Measurements from ENCODE around the gene ZBTB16.

Gene ZBTB16

GRCh38 chr11:114233755-114234154 is 174.2 kb downstream of the ZBTB16 start:
- peak overlapping the region; percentile 43 for H3K27ac ChIP-seq
- TF ChIP-seq CTCF (IDR thresholded peaks at IDR 0.05), result no peak
- TF ChIP-seq ZFX (IDR thresholded peaks at IDR 0.05; ENCODE audit: borderline replicate concordance), result no peak

GRCh38 chr11:114236829-114237228 is 177.3 kb downstream of the ZBTB16 start:
- H3K27ac ChIP-seq, result 0 out of 2 replicates have a peak overlapping the region, but pooled peaks have one; percentile 3
- TF ChIP-seq CTCF (IDR thresholded peaks at IDR 0.05) (no peak), ZFX (IDR thresholded peaks at IDR 0.05; ENCODE audit: borderline replicate concordance) (no peak)

DNA sequence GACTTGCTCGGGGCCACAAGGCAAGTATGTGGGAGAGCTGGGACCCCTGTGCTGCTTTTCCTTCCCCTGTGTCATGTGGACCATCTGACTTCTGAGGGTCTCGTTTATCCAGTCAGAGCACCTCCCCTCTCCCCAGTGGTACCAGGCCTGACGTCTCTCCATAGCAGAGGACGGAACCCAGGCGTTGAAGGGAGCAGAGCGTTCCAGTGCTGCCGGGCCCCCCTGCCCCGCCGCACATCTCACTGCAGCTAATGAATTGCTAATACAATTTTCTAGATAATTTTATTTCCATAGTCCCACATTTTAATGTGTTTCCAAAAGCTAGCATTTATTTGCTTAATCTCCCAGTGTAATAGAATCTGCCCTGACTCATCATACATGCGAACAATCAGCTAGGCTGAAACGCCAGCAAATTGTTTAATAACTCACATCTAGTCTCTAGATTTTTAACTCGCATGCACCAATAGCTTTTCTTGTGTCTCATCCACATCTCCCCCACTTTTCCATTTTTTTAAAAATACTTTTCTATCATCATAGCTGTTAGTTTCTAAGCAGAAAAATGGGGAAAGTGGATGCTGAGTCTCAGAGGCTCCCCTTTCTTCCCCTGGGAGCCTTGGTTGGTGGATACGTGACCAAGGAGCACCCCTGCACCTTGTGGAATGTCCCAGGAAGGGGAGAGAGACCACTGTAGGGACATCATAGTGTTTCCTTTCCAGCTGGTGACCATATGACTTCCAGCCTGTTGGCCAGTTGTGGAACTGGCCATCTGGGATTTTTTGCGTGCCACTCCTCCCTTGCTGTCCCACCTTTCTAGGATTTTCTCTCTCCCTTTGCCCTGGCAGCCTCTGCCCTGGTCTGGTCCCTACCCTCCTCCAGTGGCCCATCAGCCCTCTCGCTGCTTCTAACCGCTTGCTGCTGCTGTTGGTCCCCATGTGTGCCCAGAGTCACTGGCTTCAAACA is 178.1 kb downstream of the ZBTB16 start:
- TF ChIP-seq ZFX (IDR thresholded peaks at IDR 0.05; ENCODE audit: borderline replicate concordance) (no peak), CTCF (IDR thresholded peaks at IDR 0.05) (no peak)
- H3K27ac ChIP-seq, result no peak overlapping the region

DNA sequence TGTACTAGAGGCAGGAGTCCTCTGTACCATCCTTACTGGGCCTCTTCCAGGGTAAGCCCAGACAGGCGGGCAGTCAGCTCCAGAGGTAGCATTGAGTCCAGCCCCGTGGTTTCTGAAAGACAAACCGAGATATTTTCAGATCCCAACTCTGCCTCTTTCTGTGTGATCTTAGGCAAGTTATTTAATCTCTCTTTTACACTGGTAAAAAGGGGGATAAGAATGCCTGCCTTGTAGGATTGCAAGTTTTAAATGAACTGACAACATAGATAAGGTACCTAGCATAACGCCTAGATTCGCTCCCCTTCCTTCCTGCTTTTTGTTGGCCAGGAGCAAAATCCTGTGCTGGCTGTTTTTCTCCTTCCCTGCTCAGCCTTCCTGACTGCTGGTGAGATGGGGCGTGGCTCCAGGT is 180.2 kb downstream of the ZBTB16 start:
- H3K27ac ChIP-seq, result peak overlapping the region; percentile 10; the same call in 1 of the 2 replicates
- TF ChIP-seq ZFX (IDR thresholded peaks at IDR 0.05; ENCODE audit: borderline replicate concordance), result no peak
- no peak for TF ChIP-seq CTCF (IDR thresholded peaks at IDR 0.05)

GRCh38 chr11:114242032-114242431 is 182.5 kb downstream of the ZBTB16 start:
- TF ChIP-seq CTCF (IDR thresholded peaks at IDR 0.05), result no peak
- no peak overlapping the region for H3K27ac ChIP-seq

DNA sequence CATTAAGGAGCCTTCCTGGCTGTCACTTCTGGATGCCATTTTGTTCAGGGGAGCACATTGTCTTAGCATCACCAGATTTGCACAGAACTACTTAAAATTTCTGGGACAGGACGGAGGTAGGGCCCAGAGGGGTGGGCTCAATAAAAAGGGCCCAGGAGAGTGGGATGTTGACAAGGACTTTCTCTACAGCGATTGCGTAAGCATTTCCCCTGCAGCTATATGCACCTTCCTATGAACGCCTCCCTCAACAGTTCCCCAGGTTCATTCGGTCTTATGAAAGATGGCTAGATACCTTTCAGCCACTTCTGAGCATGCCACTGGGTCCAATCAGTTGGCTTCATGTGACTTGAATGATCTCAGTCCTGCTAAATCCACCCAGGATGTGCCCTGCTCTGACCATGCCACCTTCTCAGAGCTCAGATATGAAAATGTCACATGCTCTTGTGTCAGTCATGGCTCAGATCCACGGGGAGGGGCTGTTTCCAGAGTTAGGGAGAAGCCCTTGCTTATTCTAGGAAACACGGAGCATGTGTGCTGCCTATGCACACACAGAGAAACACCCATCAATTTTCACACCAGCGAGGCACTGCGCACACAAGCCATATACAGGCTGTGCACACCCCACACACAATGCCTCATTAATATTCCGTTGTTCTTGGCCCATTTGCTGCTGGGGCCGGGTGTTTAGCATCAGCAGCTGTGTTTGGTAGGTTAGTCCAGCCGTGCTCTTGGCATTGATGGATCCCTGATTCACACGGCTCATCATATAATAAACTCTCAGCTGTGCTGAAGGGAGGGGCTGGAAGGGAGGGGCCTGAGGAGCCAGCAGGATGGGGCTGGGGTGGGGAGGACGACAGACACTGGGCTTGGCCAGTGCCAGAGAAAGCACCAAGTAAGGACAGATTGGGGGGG is 184.2 kb downstream of the ZBTB16 start:
- H3K27ac ChIP-seq, result peak overlapping the region; percentile 25; the same call in 1 of the 2 replicates
- TF ChIP-seq CTCF (IDR thresholded peaks at IDR 0.05), result no peak
- TF ChIP-seq ZFX (IDR thresholded peaks at IDR 0.05; ENCODE audit: borderline replicate concordance), result no peak
